K562 (cell line): ENCODE results near the gene KAZN. TPM values are rescaled to one million over a fixed set of nuclear protein-coding genes. Genes with fewer than 3 reads are reported as not detected.

Experiments
- ATAC-seq: fragments of 200-7000 bp; cut with Tn5 transposase; 3 replicates; pipeline ENCODE4 v1.9.1; 2020; ENCODE audit warnings: moderate library complexity
- BruUV-seq: library from RNA; stranded (reverse); fragments of 400-500 nt; replicated peaks from 2 replicates; lab custom pipeline; 2021; lab: Mats Ljungman, UMichigan
- CTCF ChIA-PET: fragments of 300-600 bp; formaldehyde crosslinking; extraction: SDS; loops from one replicate; lab custom pipeline; 2021; ENCODE audit warnings: low intra/inter-chr PET ratio; lab: Yijun Ruan, JAX
- POLR2A ChIA-PET: fragments of 300-600, 350-650 bp; sonication (Branson Sonifier 250); formaldehyde crosslinking; extraction: SDS; loops from one replicate; lab custom pipeline; 2021; ENCODE audit warnings: antibody characterized with exemption, inconsistent platforms; lab: Yijun Ruan, JAX
- DNase-seq, 4 experiments: peaks; one replicate each; pipeline versions ENCODE4 v3.0.0 to v3.0.0-alpha.2; 2011 to 2018; ENCODE audit warnings: low spot score in 3 of 4, mixed read lengths in 3 of 4; ENCODE audit errors: extremely low read depth in 1 of 4
- FAIRE-seq: peaks from 2 replicates; lab custom pipeline; 2011; peaks lifted over from hg19 to GRCh38; lab: Jason Lieb, UNC
- H2AFZ ChIP-seq: 2 replicates; pipeline ENCODE4 v1.6.0; 2011; ENCODE audit warnings: low read depth, low read length, control low read depth, inconsistent platforms
- H3K27ac ChIP-seq: fragments of 200-600 bp; 3 replicates; pipeline ENCODE4 v1.8.0; 2011; ENCODE audit warnings: low read depth, mild to moderate bottlenecking, control low read depth, inconsistent platforms, low read length, moderate library complexity, mixed read lengths; ENCODE audit errors: extremely low read depth
- H3K27me3 ChIP-seq, 2 experiments: fragments of 300-600 bp in 1 of 2; 2 replicates in 1 of 2; 3 replicates in 1 of 2; pipeline versions ENCODE4 v1.6.0 to v1.8.0; 2011; ENCODE audit warnings: inconsistent platforms in 2 of 2, low read length in 2 of 2, mild to moderate bottlenecking in 1 of 2, mixed read lengths in 1 of 2, moderate library complexity in 1 of 2; ENCODE audit not compliant: control insufficient read depth in 2 of 2, insufficient read depth in 2 of 2
- H3K36me3 ChIP-seq: fragments of 300-600 bp; 3 replicates; pipeline ENCODE4 v1.8.0; 2011; ENCODE audit warnings: mild to moderate bottlenecking, low read length, inconsistent platforms; ENCODE audit not compliant: control insufficient read depth, insufficient read depth
- H3K4me1 ChIP-seq, 2 experiments: fragments of 200-600 bp in 1 of 2; replicated peaks in 1 of 2; 2 replicates in 1 of 2; 3 replicates in 1 of 2; pipeline versions ENCODE4 v1.5.1 to v1.8.0; 2011; ENCODE audit warnings: inconsistent platforms in 2 of 2, low read length in 2 of 2, mild to moderate bottlenecking in 1 of 2, mixed read lengths in 1 of 2, moderate library complexity in 1 of 2; ENCODE audit not compliant: control insufficient read depth in 2 of 2, insufficient read depth in 2 of 2
- H3K4me2 ChIP-seq: 2 replicates; pipeline ENCODE4 v1.6.1; 2011; ENCODE audit warnings: low read length, control low read depth, inconsistent platforms, mixed read lengths; ENCODE audit not compliant: insufficient read depth
- H3K4me3 ChIP-seq: fragments of 200-600 bp; sonication (generic), shearing (Covaris generic); 2 replicates; pipeline ENCODE4 v1.5.1; 2016; ENCODE audit warnings: control low read depth, inconsistent platforms
- H3K79me2 ChIP-seq: fragments of 200-600 bp; 3 replicates; pipeline ENCODE4 v1.8.0; 2011; ENCODE audit warnings: low read length, inconsistent platforms; ENCODE audit not compliant: control insufficient read depth, insufficient read depth
- H3K9ac ChIP-seq, 2 experiments: 2 replicates each; pipeline versions ENCODE4 v1.6.0 to v1.6.1; 2011; ENCODE audit warnings: low read depth in 2 of 2, low read length in 2 of 2, control low read depth in 1 of 2, inconsistent platforms in 1 of 2, mild to moderate bottlenecking in 1 of 2, mixed read lengths in 1 of 2; ENCODE audit not compliant: insufficient read depth in 1 of 2
- H3K9me1 ChIP-seq: one replicate; pipeline ENCODE4 v1.6.0; 2011; ENCODE audit warnings: inconsistent platforms, mild to moderate bottlenecking, low read length, moderate library complexity; ENCODE audit not compliant: control insufficient read depth, insufficient read depth
- H3K9me3 ChIP-seq: replicated peaks from 2 replicates; pipeline ENCODE4 v1.5.1; 2011; ENCODE audit warnings: low read depth, low read length, inconsistent platforms; ENCODE audit not compliant: control insufficient read depth, insufficient read depth
- H4K20me1 ChIP-seq: replicated peaks from 2 replicates; pipeline ENCODE4 v1.6.1; 2011; ENCODE audit warnings: low read length, inconsistent platforms, mixed read lengths; ENCODE audit not compliant: control insufficient read depth, insufficient read depth
- CTBP1 ChIP-seq: fragments of 450-650 bp; IDR thresholded peaks from 2 replicates; pipeline ENCODE4 v1.6.1; 2016; ENCODE audit warnings: borderline replicate concordance
- EZH2 ChIP-seq: IDR thresholded peaks from 2 replicates; pipeline ENCODE4 v1.6.1; 2012; ENCODE audit warnings: low read depth, mild to moderate bottlenecking, inconsistent platforms, low read length, borderline replicate concordance
- FOXM1 ChIP-seq, 2 experiments: fragments of 450-650 bp in 1 of 2; sonication (generic) in 1 of 2; formaldehyde crosslinking in 1 of 2; IDR thresholded peaks; 2 replicates each; pipeline versions ENCODE4 v1.6.1 to v1.9.0; 2017 to 2022; ENCODE audit warnings: low read depth in 2 of 2, mild to moderate bottlenecking in 2 of 2, missing genetic modification reagents in 1 of 2, moderate library complexity in 1 of 2
- MAFK ChIP-seq: IDR thresholded peaks from 2 replicates; pipeline ENCODE4 v1.6.1; 2011; ENCODE audit warnings: low read length, improper control_type of control experiment
- NFIC ChIP-seq: fragments of 450-650 bp; IDR thresholded peaks from 2 replicates; pipeline ENCODE4 v1.6.1; 2017; ENCODE audit warnings: mild to moderate bottlenecking, inconsistent platforms
- RBM25 ChIP-seq: fragments of 200-400 bp; formaldehyde crosslinking; IDR thresholded peaks from 2 replicates; pipeline ENCODE4 v1.6.1; 2018; ENCODE audit warnings: low read length, low read depth, moderate library complexity; ENCODE audit not compliant: severe bottlenecking
- ZNF134 ChIP-seq: fragments of 250-450 bp; sonication (Bioruptor Pico); conservative IDR thresholded peaks from 2 replicates; pipeline ENCODE4 v1.4.0; 2020
- ZNF224 ChIP-seq: sonication (generic); formaldehyde crosslinking; IDR thresholded peaks from 2 replicates; pipeline ENCODE4 v1.8.0; 2022; ENCODE audit warnings: mild to moderate bottlenecking, missing genetic modification reagents
- WGBS: fragments of 100-300 bp; shearing (Covaris generic); methylation state at CpG from one replicate; pipeline ENCODE4 v1.1.6; 2016; ENCODE audit warnings: low coverage, mixed read lengths; ENCODE audit not compliant: insufficient coverage; ENCODE audit errors: missing lambda C conversion rate; 5-methylcytosine and 5-hydroxymethylcytosine counted together
- in situ Hi-C: fragments of 300-500 bp; cut with MboI; formaldehyde crosslinking; loops from 4 replicates; pipeline ENCODE4 v1.15.0; 2018; ENCODE audit warnings: inconsistent platforms, mixed read lengths
- intact Hi-C: fragments of 100-400 bp; cut with micrococcal nuclease; formaldehyde crosslinking; loops from 2 replicates; pipeline ENCODE4 v1.14.2; 2022
- polyA plus RNA-seq, 8 experiments: library from polyadenylated mRNA; depleted of rRNA in 4 of 8; stranded (reverse) in 5 of 8; unstranded in 3 of 8; fragments of >200 nt; fragmentation: Nextera tagmentation in 2 of 8; fragmentation: Illumina TruSeq in 1 of 8; extraction: Ambion mirVana in 2 of 8; extraction: Trizol in 1 of 8; gene quantifications; 2 replicates each; pipeline versions ENCODE4 v1.2.1 to v1.2.3, GENCODE V29; 2011 to 2014; ENCODE audit warnings: inconsistent platforms in 1 of 8, missing spikeins in 1 of 8
- total RNA-seq, 7 experiments: library from RNA; depleted of rRNA in 6 of 7; stranded (reverse); fragments of >200 nt in 6 of 7; fragmentation: Illumina TruSeq in 2 of 7; extraction: Trizol in 2 of 7; gene quantifications; 2 replicates each; pipeline versions ENCODE4 v1.2.1 to v1.2.3, GENCODE V29; 2011 to 2021; ENCODE audit warnings: low replicate concordance in 1 of 7

Gene KAZN
- total and polyA plus RNA-seq, 9 of the 15 experiments (the other 6 are each of a cell fraction or from before 2014, with no cell fraction given), result 2.1 to 21.6 (median 5.4) TPM

DNA sequence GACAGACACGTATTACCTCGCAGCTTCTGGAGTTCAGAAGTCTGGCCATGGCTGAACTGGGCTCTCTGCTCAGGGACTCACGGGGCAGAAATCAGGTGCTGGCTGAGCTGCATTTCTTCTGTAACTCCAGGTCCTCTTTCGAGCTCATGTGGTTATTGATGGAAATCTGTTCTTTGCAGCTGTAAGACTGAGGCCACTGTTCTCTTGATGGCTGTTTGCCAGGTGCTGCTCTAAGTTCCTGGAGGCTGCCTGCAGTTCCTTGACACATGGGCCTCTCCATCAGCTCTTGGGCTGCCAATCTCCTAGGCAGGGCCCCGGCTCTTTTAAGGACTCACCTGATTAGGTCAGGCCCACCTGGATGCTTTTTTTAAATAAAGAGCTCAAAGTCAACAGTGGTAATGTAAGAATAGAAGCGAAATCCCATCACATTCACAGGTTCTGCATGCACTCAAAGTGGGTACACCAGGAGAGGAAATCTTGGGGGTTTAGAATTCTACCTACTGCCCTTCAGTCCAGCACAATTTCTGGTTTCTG is 139.1 kb downstream of the KAZN start:
- Histone ChIP-seq H3K79me2 (no peaks in the 10 kb centered on the region), H3K9ac (no peak overlapping the region), H3K9me1 (no peaks in the 10 kb centered on the region), H3K9me3 (no peaks in the 10 kb centered on the region), H3K27me3 (peaks cover 73 to 76% of the 10 kb centered on the region in 2 experiments), H4K20me1 (no peaks in the 10 kb centered on the region; the same call in 1 of the 2 replicates), H3K36me3 (no peaks in the 10 kb centered on the region), H2AFZ (no peak overlapping the region), H3K27ac (no peak overlapping the region), H3K4me1 (peaks cover 0 to 6% of the 10 kb centered on the region in 2 experiments; a peak in 2 of 5 replicates), H3K4me2 (no peak overlapping the region), H3K4me3 (no peak overlapping the region)
- ATAC-seq (no peak), DNase-seq (peak in 1 of 4 experiments; percentile 18), FAIRE-seq (no peak)
- ChIA-PET POLR2A (interaction anchor here (0.6 to 1.2 kb wide), 4 partner anchors 9 to 280 kb away, joined by 3 to 4 read pairs (median 4); no protein-coding TSS in a partner anchor), CTCF (no interaction called here)
- intact Hi-C loops, result loop anchor here (10.0 kb wide), 1 partner anchor 623 kb away; no protein-coding TSS in a partner anchor
- under 1% methylated on average over 6 of the region's 6 CpGs for WGBS
- in situ Hi-C loops, result no loop called here
- no TSS peak for BruUV-seq
- TF ChIP-seq CTBP1 (no peak), FOXM1 (IDR thresholded peaks at IDR 0.05; ENCODE audit: low read depth) (peak; percentile 52; the same call in 1 of the 2 replicates), FOXM1 (CRISPR knock-in tag; IDR thresholded peaks at IDR 0.05; ENCODE audit: low read depth) (no peak), ZNF224 (no peak), EZH2 (no peak), RBM25 (peak; percentile 76), MAFK (no peak), NFIC (peak; percentile 39), ZNF134 (peak; percentile 99)
